PC-3 (cell line): Measurements from ENCODE around the gene IL1R1. TPM values are rescaled to one million over a fixed set of nuclear protein-coding genes. Genes with fewer than 3 reads are reported as not detected.
"Not testable (repeated sequence)": the region's sequence is repeated elsewhere in the genome, so short reads cannot be mapped to it uniquely, and the experiment has no call there.

Experiments
- ATAC-seq: fragments of 200-7000 bp; cut with Tn5 transposase; 2 replicates; pipeline ENCODE4 v1.9.1; 2020; ENCODE audit warnings: mild to moderate bottlenecking, moderate library complexity
- BruUV-seq: library from RNA; stranded (reverse); fragments of 400-500 nt; replicated peaks from 2 replicates; lab custom pipeline; 2021; lab: Mats Ljungman, UMichigan
- CTCF ChIA-PET: fragments of 300-600 bp; sonication (Branson Sonifier 250); formaldehyde crosslinking; loops from one replicate; lab custom pipeline; 2022; ENCODE audit warnings: antibody characterized with exemption; lab: Charles Lee
- POLR2A ChIA-PET: fragments of 300-600 bp; sonication (Branson Sonifier 250); formaldehyde crosslinking; loops from one replicate; lab custom pipeline; 2022; ENCODE audit warnings: antibody characterized with exemption; ENCODE audit not compliant: unreplicated experiment; lab: Charles Lee
- DNase-seq: peaks from one replicate; pipeline ENCODE4 v3.0.0-alpha.2; 2015
- H2AFZ ChIP-seq: fragments of 300-600 bp; sonication (generic); 2 replicates; pipeline ENCODE4 v1.6.0; 2016; ENCODE audit warnings: antibody characterized with exemption, low read length
- H3F3A ChIP-seq: fragments of 300-600 bp; sonication (generic); one replicate; pipeline ENCODE4 v1.6.0; 2017; ENCODE audit warnings: antibody characterized with exemption, low read length, control low read depth, mild to moderate bottlenecking; ENCODE audit not compliant: unreplicated experiment
- H3K27ac ChIP-seq: fragments of 300-600 bp; sonication (generic); 2 replicates; pipeline ENCODE4 v1.5.1; 2016; ENCODE audit warnings: mild to moderate bottlenecking, low read length
- H3K27me3 ChIP-seq: fragments of 300-600 bp; sonication (generic); 2 replicates; pipeline ENCODE4 v1.6.1; 2016; ENCODE audit warnings: low read length, mixed read lengths
- H3K36me3 ChIP-seq: fragments of 300-600 bp; sonication (generic); 2 replicates; pipeline ENCODE4 v1.6.1; 2016; ENCODE audit warnings: low read depth, mixed run types, low read length, mixed read lengths
- H3K4me1 ChIP-seq: fragments of 300-600 bp; sonication (generic); 2 replicates; pipeline ENCODE4 v1.5.1; 2016; ENCODE audit warnings: low read length; ENCODE audit not compliant: insufficient read depth
- H3K4me2 ChIP-seq: fragments of 300-600 bp; sonication (generic); 2 replicates; pipeline ENCODE4 v1.6.0; 2016; ENCODE audit warnings: low read length
- H3K4me3 ChIP-seq: fragments of 300-600 bp; sonication (generic); 2 replicates; pipeline ENCODE4 v1.5.1; 2016; ENCODE audit warnings: mild to moderate bottlenecking, low read length, mixed read lengths
- H3K79me2 ChIP-seq: fragments of 300-600 bp; sonication (generic); 2 replicates; pipeline ENCODE4 v1.6.1; 2017; ENCODE audit warnings: low read length, mixed read lengths
- H3K9ac ChIP-seq: fragments of 300-600 bp; sonication (generic); 2 replicates; pipeline ENCODE4 v1.6.0; 2016; ENCODE audit warnings: mild to moderate bottlenecking, low read length
- H3K9me2 ChIP-seq: fragments of 300-600 bp; sonication (generic); replicated peaks from 2 replicates; pipeline ENCODE4 v1.6.1; 2016; ENCODE audit warnings: mixed run types, low read length, mixed read lengths
- H3K9me3 ChIP-seq: fragments of 300-600 bp; sonication (generic); 2 replicates; pipeline ENCODE4 v1.6.1; 2016; ENCODE audit warnings: low read length, mixed read lengths
- H4K20me1 ChIP-seq: fragments of 300-600 bp; sonication (generic); 2 replicates; pipeline ENCODE4 v1.6.1; 2016; ENCODE audit warnings: low read length, mixed read lengths
- EZH2 ChIP-seq: fragments of 300-600 bp; sonication (generic); IDR thresholded peaks from one replicate; pipeline ENCODE4 v1.6.1; 2017; ENCODE audit warnings: antibody characterized with exemption, mild to moderate bottlenecking, low read length; ENCODE audit not compliant: unreplicated experiment
- EZH2phosphoT487 ChIP-seq: fragments of 300-600 bp; sonication (generic); IDR thresholded peaks from 2 replicates; pipeline ENCODE4 v1.6.1; 2018; ENCODE audit warnings: mild to moderate bottlenecking, antibody characterized with exemption, low read length, borderline replicate concordance
- intact Hi-C: fragments of 100-400 bp; cut with micrococcal nuclease; formaldehyde crosslinking; loops from 2 replicates; pipeline ENCODE4 v1.9.0; 2023
- total RNA-seq: library from RNA; depleted of rRNA; stranded (reverse); fragments of >200 nt; gene quantifications from 2 replicates; pipeline ENCODE4 v1.2.3, GENCODE V29; 2014
- TF ChIP-seq, protein P1 (sequence below): fragments of 300-600 bp; sonication (generic); conservative IDR thresholded peaks from 2 replicates; pipeline ENCODE4 v1.5.1; 2017; ENCODE audit warnings: antibody characterized with exemption, low read depth, mild to moderate bottlenecking, low read length

Gene IL1R1
- total RNA-seq, 1 experiment from 2014 or later: 0.69 TPM

GRCh38 chr2:102101849-102102635 is 40.5 kb upstream of the IL1R1 start:
- H3K36me3 ChIP-seq: no peaks in the 10 kb centered on the region
- H3K4me2 ChIP-seq: no peak overlapping the region
- CTCF ChIA-PET: no interaction called here
- no peak overlapping the region for H3K4me3 ChIP-seq
- no peak overlapping the region for H2AFZ ChIP-seq
- POLR2A ChIA-PET: no interaction called here
- H3K27me3 ChIP-seq: no peaks in the 10 kb centered on the region
- BruUV-seq: no TSS peak
- intact Hi-C loops: no loop called here
- TF ChIP-seq, protein P1, sequence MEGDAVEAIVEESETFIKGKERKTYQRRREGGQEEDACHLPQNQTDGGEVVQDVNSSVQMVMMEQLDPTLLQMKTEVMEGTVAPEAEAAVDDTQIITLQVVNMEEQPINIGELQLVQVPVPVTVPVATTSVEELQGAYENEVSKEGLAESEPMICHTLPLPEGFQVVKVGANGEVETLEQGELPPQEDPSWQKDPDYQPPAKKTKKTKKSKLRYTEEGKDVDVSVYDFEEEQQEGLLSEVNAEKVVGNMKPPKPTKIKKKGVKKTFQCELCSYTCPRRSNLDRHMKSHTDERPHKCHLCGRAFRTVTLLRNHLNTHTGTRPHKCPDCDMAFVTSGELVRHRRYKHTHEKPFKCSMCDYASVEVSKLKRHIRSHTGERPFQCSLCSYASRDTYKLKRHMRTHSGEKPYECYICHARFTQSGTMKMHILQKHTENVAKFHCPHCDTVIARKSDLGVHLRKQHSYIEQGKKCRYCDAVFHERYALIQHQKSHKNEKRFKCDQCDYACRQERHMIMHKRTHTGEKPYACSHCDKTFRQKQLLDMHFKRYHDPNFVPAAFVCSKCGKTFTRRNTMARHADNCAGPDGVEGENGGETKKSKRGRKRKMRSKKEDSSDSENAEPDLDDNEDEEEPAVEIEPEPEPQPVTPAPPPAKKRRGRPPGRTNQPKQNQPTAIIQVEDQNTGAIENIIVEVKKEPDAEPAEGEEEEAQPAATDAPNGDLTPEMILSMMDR: no peak
- TF ChIP-seq EZH2 (no peak), EZH2phosphoT487 (no peak)
- H3F3A ChIP-seq: no peaks in the 10 kb centered on the region
- H3K27ac ChIP-seq: no peak overlapping the region
- H3K9me2 ChIP-seq: no peaks in the 10 kb centered on the region; the same call in 1 of the 2 replicates
- peaks cover 32% of the 10 kb centered on the region for H3K4me1 ChIP-seq
- H3K9me3 ChIP-seq: no peaks in the 10 kb centered on the region
- H3K79me2 ChIP-seq: no peaks in the 10 kb centered on the region
- ATAC-seq: no peak
- H3K9ac ChIP-seq: no peak overlapping the region
- no peak for DNase-seq
- H4K20me1 ChIP-seq: no peaks in the 10 kb centered on the region

- intact Hi-C loops, H3K79me2 ChIP-seq, H3K9ac ChIP-seq, POLR2A ChIA-PET, H3K27ac ChIP-seq, H3K9me2 ChIP-seq, H3K9me3 ChIP-seq, H3F3A ChIP-seq, BruUV-seq, ATAC-seq, H4K20me1 ChIP-seq, CTCF ChIA-PET, H3K36me3 ChIP-seq, H3K4me2 ChIP-seq, H3K4me3 ChIP-seq, H2AFZ ChIP-seq, DNase-seq, H3K27me3 ChIP-seq: not testable (repeated sequence)
- peaks cover 32% of the 10 kb centered on the region for H3K4me1 ChIP-seq
Observed at GRCh38 chr2:102102636-102102948, 40.0 kb upstream of the IL1R1 start.

DNA sequence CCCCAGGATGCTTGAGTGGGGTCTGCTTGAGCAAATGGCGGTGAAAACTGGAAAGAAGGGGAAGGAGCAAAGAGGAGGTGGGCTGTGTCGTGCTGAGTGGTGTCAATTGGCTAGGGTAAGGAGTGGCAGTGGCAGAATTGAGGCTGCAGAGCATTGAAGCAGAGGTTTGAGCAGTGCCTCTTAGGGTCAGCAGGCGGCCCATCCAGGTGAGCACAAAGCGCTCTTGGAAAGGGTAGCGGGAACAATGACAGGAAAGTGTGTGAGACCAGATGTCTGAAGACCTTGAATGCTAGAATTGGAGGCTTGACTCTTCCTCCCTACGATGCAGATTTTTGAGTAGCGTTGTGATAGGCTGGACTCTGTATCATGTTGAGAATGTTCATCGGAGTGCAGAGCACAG is 39.3 kb upstream of the IL1R1 start:
- POLR2A ChIA-PET: no interaction called here

More for the DNA sequence above, 39.3 kb upstream of the IL1R1 start:
- no peaks in the 10 kb centered on the region; the same call in 1 of the 2 replicates for H3K9me2 ChIP-seq
- BruUV-seq: no TSS peak
- no peak overlapping the region for H2AFZ ChIP-seq
- no peak for DNase-seq
- no peak for ATAC-seq
- H3K36me3 ChIP-seq: no peaks in the 10 kb centered on the region
- H4K20me1 ChIP-seq: no peaks in the 10 kb centered on the region
- intact Hi-C loops: no loop called here
- no peaks in the 10 kb centered on the region for H3K27me3 ChIP-seq
- peaks cover 30% of the 10 kb centered on the region for H3K4me1 ChIP-seq
- H3K4me2 ChIP-seq: no peak overlapping the region
- no peaks in the 10 kb centered on the region for H3K9me3 ChIP-seq
- no peak overlapping the region for H3K4me3 ChIP-seq
- H3K9ac ChIP-seq: no peak overlapping the region
- no peak overlapping the region for H3K27ac ChIP-seq
- no peaks in the 10 kb centered on the region for H3F3A ChIP-seq
- H3K79me2 ChIP-seq: no peaks in the 10 kb centered on the region
- CTCF ChIA-PET: no interaction called here
- TF ChIP-seq EZH2phosphoT487 (no peak), EZH2 (no peak)
- TF ChIP-seq, protein P1: no peak
